NCI-H510A treated with DMSO at 0.1 percent for 48 hours (cell line): Measurements from ENCODE around the gene CTLA4.

Source experiments
- DNase-seq: peaks from one replicate; lab custom pipeline; 2025; lab: John Stamatoyannopoulos, UW

Gene CTLA4

GRCh38 chr2:203867561-203868200 lies at the start of gene CTLA4:
CTLA4 (plus strand) TSS chr2:203867771; CDS start chr2:203867943, 172 bp downstream.
- no peak for DNase-seq

- no peak for DNase-seq
These were observed 48.9 kb upstream of the CTLA4 start for GRCh38 chr2:203818656-203819055.

DNA sequence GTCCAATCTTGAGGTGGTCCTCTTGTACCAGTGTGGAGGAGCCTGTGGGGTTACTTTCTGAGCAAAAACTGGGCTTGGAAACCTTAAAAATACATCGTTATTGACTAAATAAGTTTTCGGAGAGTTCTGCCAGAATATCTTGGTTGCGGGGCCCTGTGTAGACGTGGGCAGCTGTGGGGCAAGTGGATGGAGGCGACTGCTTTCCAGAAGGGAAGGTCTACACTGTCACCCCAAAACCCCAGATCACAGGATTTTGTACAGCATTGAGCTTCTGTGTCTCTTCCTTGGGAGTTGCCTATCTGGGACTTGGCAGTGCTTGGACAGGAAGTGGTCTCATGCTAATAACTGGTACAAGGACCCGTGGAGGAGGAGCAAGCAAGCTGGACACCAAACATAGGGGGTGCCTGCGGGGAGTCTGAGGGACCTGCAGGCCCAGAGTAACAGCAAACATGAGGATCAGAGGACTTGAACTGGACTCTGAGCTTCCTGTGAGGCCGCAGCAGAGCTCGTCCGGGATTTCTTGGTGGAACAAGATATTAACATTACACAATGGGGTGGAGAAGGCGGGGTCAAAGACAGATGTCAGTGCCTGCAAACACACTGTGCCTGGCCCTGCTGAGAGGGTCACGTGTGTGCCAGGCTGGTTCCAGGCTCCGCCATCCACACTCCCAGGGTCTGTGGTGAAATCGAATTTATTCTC lies 48.0 kb upstream of the CTLA4 start:
- DNase-seq: no peak

DNA sequence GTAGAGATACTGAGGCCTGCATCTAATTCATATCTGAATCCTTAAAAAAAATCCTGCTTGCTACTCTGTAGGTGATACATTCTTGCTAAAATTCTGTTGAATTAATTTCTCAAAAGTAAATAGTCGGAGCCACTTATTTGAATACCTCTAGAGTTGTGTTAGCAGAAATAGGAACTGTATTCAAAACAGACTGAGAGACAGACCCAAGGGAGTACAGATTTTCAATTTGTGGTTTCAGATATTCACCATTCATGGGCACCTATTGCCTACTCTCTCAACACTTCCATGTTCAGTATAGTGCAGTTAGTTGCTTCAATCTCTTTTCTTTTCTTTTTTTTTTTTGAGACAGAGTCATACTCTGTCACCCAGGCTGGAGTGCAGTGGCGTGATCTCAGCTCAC lies 46.6 kb upstream of the CTLA4 start:
- no peak for DNase-seq

- DNase-seq: no peak
These were observed 45.3 kb upstream of the CTLA4 start for GRCh38 chr2:203822240-203822639.

- DNase-seq: no peak
These were observed 44.4 kb upstream of the CTLA4 start for GRCh38 chr2:203823173-203823572.

DNA sequence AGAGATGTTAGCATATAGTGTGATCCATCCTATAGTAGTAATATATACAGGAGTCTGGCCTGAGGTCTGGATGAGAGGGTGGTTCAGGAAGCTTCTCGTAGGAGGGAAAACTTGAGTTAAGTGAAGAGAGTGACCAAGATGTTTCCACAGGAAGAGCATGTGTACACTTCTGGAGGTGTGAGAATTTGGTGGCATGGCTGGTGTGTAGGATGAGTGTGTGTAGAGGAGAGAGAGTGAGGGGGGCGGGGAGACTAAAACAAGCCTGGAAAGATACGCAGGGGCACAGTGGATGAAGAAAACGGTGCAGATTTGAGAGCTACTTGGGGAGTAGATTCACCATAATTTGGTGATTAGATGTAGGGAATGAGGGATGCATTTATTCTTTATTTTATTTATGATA lies 43.5 kb upstream of the CTLA4 start:
- DNase-seq: no peak

GRCh38 chr2:203824603-203825002 lies 43.0 kb upstream of the CTLA4 start:
- DNase-seq: no peak

DNA sequence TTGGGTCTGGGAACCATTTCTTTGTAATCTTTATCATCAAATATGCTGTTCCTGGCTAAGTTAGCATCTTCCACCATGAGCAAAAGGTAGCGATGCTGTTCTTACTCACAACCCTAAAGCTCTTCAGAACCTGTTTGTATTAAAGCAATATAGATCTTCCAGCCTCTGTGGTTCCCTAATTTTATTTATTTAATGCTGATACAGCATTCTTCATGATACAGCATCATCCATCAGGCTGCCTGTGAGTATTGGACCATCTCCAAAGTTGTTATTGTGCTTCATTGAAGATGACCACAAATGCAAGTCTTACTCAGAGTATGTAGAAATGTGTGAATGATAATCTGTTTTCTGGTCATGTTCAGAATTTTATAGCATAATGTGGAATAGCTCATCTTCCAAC lies 40.9 kb upstream of the CTLA4 start:
- no peak for DNase-seq

DNA sequence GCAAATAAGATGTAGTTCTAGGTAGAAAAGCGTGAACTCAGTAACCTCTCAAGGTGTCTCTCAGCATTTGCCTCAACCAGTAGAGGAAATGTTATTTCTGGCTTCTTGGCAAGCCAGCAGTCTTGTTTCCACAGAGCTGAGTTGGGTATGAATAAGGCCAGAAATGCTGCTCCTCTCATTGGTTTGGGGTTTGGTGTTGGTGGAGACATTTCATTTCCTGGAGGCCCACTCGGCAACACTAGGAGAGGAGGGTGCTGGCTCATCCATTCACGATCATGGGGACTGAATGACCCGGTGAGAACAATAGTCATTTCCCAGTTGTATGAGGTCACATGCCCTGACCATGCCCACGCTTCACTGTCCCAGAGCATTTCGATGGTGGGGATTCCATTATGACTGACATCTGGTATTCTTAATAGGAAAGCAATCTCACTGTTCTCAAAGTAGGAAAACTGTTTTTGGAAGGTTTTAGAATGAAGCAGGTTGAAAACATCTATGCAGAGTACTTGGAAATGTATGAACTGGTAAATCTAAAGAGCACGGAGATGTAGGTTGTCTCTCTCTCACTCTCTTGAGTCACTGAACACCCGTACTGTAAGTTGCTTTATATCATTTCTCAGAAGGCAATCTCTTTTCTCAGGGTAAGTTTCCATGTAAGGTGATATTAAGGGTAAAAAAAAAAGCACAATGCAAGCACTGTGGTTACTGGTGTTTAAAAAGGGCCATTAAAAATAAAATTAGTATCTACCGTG lies 37.1 kb upstream of the CTLA4 start:
- DNase-seq: no peak

GRCh38 chr2:203835420-203835819 lies 32.2 kb upstream of the CTLA4 start:
- no peak for DNase-seq

DNA sequence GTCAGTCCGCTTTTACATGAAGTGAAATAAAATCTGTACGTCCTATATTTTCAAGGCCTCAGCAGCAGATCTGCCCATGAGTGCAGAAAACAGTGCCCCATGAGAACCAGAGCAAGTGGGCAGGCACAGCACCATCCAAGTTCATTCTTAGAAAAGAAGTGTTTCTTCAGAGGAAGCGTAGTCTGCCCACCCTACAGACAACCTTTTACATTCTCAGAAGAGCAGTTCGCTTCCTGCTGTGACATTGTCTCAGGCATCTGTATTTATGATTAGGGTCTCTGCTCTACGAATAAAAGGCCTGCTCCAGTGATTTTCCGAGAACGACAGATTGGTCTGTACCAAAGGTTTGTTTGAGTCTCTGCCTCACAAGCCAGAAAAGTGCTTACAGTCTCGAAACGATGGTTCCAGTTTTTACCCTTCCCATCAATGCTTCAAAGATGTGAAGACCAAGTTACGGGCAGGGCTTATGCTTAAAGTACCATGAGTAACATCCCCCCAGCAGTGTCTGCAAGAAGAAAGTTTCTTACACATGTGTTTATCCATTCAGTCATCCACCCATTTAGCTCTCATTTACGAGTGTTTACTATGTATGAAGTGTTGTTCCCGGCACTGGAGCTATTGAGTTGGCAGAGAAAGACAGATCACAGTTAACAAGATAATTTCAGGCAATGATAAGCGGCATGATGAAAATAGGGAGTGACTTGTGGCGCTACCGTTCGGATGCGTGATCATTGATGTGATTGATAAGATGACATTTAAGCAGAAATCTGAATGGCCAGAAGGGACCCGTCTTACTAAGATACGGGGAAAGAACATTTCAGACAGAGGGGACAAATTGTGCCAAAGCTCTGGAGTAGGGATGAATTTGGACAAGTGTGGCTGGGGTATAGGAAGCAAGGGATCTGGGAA lies 31.4 kb upstream of the CTLA4 start:
- DNase-seq: peak; percentile 18

DNA sequence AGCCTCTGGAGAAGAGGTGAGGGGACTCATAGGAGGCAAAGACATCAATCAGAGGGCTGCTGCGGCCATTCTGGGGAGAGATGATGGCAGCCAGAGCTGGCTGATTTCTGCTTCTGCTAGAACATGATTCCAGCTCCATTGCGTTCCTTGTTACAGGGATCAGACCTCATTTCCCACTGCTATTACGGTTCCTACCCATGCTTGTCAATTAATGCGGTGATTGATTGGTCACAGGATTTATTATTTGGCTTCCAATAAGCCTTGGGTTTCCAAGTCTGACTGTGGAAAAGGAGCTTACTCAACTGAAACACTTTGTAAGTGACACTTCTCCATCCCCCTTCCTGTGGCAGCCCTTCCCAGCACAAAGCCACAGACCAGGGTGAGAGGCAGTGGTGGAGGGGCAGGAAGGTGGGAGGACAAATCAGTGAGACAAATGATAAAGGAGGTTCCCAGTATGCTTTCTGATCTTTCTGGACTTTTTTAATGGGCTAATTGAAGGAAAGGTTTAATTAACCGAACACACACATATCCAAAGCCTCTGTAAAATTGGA lies 26.8 kb upstream of the CTLA4 start:
- no peak for DNase-seq

GRCh38 chr2:203841654-203842053 lies 25.9 kb upstream of the CTLA4 start:
- DNase-seq: no peak

DNA sequence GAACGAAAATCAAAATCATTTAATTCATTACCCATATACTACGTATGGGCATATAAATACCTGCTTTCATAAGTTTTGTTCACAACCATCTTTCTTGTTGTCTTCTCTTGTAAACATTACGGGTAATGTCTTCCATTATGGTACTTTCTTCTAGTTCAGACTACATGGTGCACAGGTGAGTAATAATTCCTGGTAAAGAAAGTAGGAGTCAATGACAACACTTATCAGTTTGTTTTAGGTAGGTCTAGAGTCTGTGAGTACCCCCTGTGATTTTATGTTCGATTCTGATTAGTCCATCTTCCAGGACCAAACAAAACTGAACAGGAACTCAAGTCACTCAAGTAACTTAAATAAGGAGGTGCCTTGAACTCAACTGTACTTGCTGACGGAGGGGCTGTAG lies 25.2 kb upstream of the CTLA4 start:
- no peak for DNase-seq

DNA sequence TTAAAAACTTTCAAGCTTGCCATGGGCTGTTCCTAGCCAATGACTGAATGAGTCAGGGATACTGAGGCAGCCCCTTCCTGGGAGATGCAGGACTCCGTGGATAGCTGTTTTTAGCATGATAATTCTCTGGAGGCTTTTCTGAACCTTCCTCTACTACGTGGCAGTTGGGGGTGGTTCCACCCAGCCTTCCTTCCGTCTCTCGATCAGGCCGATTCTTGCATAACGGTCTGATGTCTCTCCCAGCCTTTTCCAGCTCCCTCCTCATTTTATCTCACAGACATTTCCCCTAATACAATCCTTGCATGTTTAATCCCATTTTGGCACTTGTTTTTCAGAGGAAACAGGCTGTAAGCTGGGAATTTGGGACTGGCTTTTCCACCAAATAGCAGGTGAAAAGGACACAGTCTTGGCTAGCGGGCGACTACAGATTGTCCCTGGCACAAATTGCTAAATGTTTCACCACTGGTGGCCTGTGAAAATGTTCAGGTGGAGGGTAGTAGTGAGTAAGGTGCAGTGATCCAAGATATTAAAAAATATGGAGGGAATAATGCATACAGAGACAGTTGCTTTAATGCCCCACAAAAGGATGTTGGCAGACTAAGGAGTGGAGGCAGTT lies 21.0 kb upstream of the CTLA4 start:
- no peak for DNase-seq

DNA sequence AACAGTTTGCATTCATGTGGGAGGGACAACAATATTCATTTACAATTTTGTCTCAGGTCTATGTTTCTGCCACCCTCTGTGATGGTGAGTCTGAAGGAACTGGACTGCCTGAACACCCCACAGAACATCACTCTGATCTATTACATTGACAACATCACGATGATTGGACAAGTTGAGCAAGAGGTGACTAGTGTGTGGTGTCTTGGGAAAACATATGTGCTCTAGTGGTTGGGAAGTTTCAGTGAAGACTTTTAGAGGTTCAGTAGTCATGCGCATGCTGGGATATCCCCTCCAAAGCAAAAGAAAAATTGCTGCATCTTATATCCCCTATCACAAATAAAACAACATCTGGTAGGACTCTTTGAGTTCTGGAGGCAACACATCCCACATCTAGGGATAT lies 18.6 kb upstream of the CTLA4 start:
- no peak for DNase-seq

DNA sequence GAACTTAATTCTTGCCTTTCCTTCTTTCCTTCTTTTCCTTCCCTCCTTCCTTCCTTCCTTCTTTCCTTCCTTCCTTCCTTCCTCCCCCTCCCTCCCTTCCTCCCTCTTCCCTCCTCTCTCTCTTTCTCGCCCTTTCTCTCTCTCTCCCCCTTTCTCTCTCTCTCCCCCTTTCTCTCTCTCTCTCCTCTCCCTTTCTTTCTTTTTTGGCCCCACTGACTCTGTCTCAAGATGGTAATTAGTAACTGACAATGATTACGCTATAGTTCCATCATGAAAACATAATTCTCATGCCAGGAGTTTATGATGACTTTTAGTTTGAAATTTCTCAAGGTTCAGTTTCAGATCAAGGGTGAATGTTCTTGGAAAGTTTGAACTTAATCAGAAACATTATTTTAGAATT lies 14.8 kb upstream of the CTLA4 start:
- no peak for DNase-seq

GRCh38 chr2:203853271-203853670 lies 14.3 kb upstream of the CTLA4 start:
- no peak for DNase-seq

- no peak for DNase-seq
These were observed 13.8 kb upstream of the CTLA4 start for GRCh38 chr2:203853722-203854121.

DNA sequence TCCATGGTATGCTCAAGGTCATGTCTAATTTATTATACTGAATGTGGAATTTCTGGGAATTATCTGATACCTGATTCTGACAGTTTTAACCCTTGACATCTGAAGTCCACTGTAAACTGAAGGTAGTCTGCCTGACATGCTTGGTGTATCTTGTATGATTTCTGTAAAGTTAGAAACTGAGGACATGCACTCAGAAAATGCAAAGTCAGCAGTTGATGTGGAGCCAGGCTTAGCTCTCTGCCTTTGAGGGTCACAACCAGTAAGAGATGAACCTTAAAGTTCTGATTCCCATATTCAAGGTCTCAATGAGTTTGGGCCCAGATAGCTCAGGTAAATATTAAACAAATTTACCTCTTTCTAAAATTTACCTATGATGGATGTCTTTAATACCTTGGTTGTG lies 12.3 kb upstream of the CTLA4 start:
- DNase-seq: no peak
